GM13977 (cell line): ENCODE data around the gene TEAD1.

Experiments
- DNase-seq: peaks from one replicate; pipeline ENCODE4 v3.0.0; 2012; ENCODE audit warnings: low spot score
- CTCF ChIP-seq: IDR thresholded peaks from 2 replicates; pipeline ENCODE4 v1.5.1; 2012; ENCODE audit warnings: mild to moderate bottlenecking, control low read depth; ENCODE audit not compliant: insufficient read depth; ENCODE audit errors: extremely low read depth, missing control alignments
- in situ Hi-C: fragments of 300-500 bp; cut with MboI; formaldehyde crosslinking; loops from one replicate; pipeline ENCODE4 v1.12.0; 2022; ENCODE audit warnings: low sequenced_read_pairs, low pct_unique_long_range_greater_than_20kb, mixed read lengths, inconsistent platforms; ENCODE audit not compliant: unreplicated experiment

TEAD1 gene

GRCh38 chr11:12846786-12847615 is 172.8 kb downstream of the TEAD1 start:
- no peak for TF ChIP-seq CTCF
- in situ Hi-C loops: no loop called here
- no peak for DNase-seq

- in situ Hi-C loops: no loop called here
- TF ChIP-seq CTCF: no peak
- DNase-seq: no peak
These were observed 174.2 kb downstream of the TEAD1 start for GRCh38 chr11:12848413-12848812.

DNA sequence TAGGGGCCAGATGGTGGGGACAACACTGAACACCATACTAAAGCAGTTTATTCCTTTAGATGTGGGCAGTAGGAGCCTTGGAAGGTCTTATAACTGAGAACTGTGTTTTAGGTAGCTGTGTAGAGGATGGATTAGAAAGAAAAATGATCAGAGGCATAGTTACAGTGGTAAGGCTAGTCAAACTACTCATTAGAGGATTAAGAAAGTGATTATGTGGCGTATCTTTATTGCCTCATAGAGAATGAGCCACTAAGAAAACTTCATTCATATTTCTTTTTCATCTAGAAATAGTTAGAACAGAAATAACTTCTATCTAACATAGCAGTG is 179.1 kb downstream of the TEAD1 start:
- DNase-seq: no peak
- in situ Hi-C loops: no loop called here
- TF ChIP-seq CTCF: no peak

GRCh38 chr11:12853652-12854296 is 179.6 kb downstream of the TEAD1 start:
- in situ Hi-C loops: no loop called here
- DNase-seq: no peak

DNA sequence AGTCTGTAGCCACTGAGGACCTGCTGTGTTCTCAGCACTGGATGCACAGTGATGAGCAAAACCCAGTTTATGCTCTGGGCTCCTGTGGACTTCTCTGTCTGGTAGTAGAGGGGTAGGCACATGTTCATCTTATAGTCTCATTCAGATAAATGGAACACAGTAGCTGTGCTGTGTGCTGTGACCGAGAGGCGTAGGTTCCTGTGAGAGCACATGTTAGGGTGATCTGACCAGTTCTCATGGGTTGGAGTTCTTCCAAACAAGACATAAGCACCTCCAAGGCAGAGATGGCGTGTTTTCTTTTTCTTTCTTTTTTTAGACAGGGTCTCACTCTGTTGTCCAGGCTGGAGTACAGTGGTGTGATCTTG is 180.1 kb downstream of the TEAD1 start:
- no peak for DNase-seq
- in situ Hi-C loops: no loop called here
- TF ChIP-seq CTCF: no peak

More at GRCh38 chr11:12853652-12854296, 179.6 kb downstream of the TEAD1 start:
- no peak for TF ChIP-seq CTCF

DNA sequence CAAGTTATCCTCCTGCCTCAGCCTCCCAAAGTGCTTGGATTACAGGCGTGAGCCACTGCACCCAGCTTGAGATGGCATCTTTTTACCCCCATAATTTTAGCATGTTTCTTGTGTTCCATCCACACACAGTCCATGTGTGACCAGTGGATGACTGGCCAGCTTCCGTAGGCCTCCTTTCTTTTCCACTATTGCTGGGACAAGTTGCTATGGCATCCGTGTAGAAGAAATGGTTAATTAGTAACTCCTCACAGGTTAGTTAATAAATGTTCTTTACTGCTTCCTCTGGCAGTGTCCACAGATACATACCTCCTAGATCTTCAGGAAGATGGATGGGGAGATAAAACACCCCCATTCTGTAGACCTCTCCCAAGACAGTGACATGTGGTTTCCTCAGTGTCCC is 180.6 kb downstream of the TEAD1 start:
- in situ Hi-C loops: no loop called here
- DNase-seq: no peak

More for the DNA sequence above, 180.6 kb downstream of the TEAD1 start:
- TF ChIP-seq CTCF: no peak
